H1 (cell line): ENCODE data around the gene HNF4A. TPM values are rescaled to one million over a fixed set of nuclear protein-coding genes. Genes with fewer than 3 reads are reported as not detected.

Experiments
- CTCF ChIA-PET: fragments of 300-600 bp; sonication (Branson Sonifier 250); formaldehyde crosslinking; loops from one replicate; lab custom pipeline; 2021; ENCODE audit not compliant: partially characterized antibody; lab: Charles Lee
- POLR2A ChIA-PET: fragments of 300-600 bp; sonication (Branson Sonifier 250); formaldehyde crosslinking; loops from one replicate; lab custom pipeline; 2021; ENCODE audit warnings: inconsistent platforms; ENCODE audit not compliant: partially characterized antibody; lab: Charles Lee
- DNase-seq, 2 experiments: peaks; one replicate each; pipeline versions ENCODE4 v3.0.0 to v3.0.0-alpha.2; 2010 to 2022; ENCODE audit warnings: low spot score in 2 of 2, low read depth in 1 of 2, mixed read lengths in 1 of 2
- FAIRE-seq: peaks from 2 replicates; lab custom pipeline; 2011; peaks lifted over from hg19 to GRCh38; lab: Jason Lieb, UNC
- H2AFZ ChIP-seq: 2 replicates; pipeline ENCODE4 v1.8.1; 2012; ENCODE audit warnings: low read length, inconsistent platforms
- H2AK5ac ChIP-seq: 2 replicates; pipeline ENCODE4 v1.6.1; 2013; ENCODE audit warnings: low read depth, low read length
- H2BK120ac ChIP-seq: replicated peaks from 2 replicates; pipeline ENCODE3; 2013; ENCODE audit warnings: low read depth, low read length, inconsistent platforms
- H2BK12ac ChIP-seq: 2 replicates; pipeline ENCODE4 v1.6.1; 2013; ENCODE audit warnings: low read depth, low read length
- H2BK15ac ChIP-seq: 2 replicates; pipeline ENCODE4 v1.6.1; 2013; ENCODE audit warnings: low read length
- H2BK20ac ChIP-seq: 2 replicates; pipeline ENCODE4 v1.6.1; 2013; ENCODE audit warnings: low read length
- H2BK5ac ChIP-seq: 2 replicates; pipeline ENCODE4 v1.6.1; 2013; ENCODE audit warnings: low read depth, low read length
- H3K14ac ChIP-seq: 2 replicates; pipeline ENCODE4 v1.6.1; 2013; ENCODE audit warnings: inconsistent platforms; ENCODE audit not compliant: insufficient read length
- H3K18ac ChIP-seq: 2 replicates; pipeline ENCODE4 v1.6.1; 2013; ENCODE audit warnings: low read length; ENCODE audit errors: extremely low read depth
- H3K23ac ChIP-seq: 2 replicates; pipeline ENCODE4 v1.6.1; 2013; ENCODE audit warnings: inconsistent platforms; ENCODE audit not compliant: insufficient read length
- H3K23me2 ChIP-seq: 2 replicates; pipeline ENCODE4 v1.6.1; 2013; ENCODE audit warnings: low read depth, low read length
- H3K27ac ChIP-seq: 2 replicates; pipeline ENCODE4 v1.6.1; 2011; ENCODE audit warnings: low read depth, low read length, inconsistent platforms
- H3K27me3 ChIP-seq, 4 experiments: replicated peaks in 1 of 4; 1 replicate in 1 of 4; 2 replicates in 3 of 4; pipeline versions ENCODE4 v1.6.1 to v1.8.1; 2011 to 2013; ENCODE audit warnings: low read length in 3 of 4, mild to moderate bottlenecking in 3 of 4, inconsistent platforms in 2 of 4, mixed read lengths in 2 of 4, moderate library complexity in 1 of 4; ENCODE audit not compliant: control insufficient read depth in 3 of 4, insufficient read depth in 3 of 4; ENCODE audit errors: extremely low read depth in 1 of 4
- H3K36me3 ChIP-seq, 4 experiments: 2 replicates each; pipeline versions ENCODE4 v1.6.1 to v1.8.1; 2011 to 2013; ENCODE audit warnings: mild to moderate bottlenecking in 4 of 4, low read length in 3 of 4, moderate library complexity in 2 of 4, control low read depth in 1 of 4, inconsistent platforms in 1 of 4; ENCODE audit not compliant: insufficient read depth in 4 of 4, control insufficient read depth in 2 of 4
- H3K4ac ChIP-seq: replicated peaks from 2 replicates; pipeline ENCODE3; 2013; ENCODE audit warnings: low read length, low read depth, mixed read lengths, inconsistent platforms; ENCODE audit not compliant: insufficient read length
- H3K4me1 ChIP-seq, 4 experiments: replicated peaks in 1 of 4; 1 replicate in 1 of 4; 2 replicates in 3 of 4; pipeline versions ENCODE4 v1.6.1 to v1.8.1; 2011 to 2013; ENCODE audit warnings: low read length in 3 of 4, inconsistent platforms in 2 of 4, mixed read lengths in 1 of 4; ENCODE audit not compliant: insufficient read depth in 4 of 4, control insufficient read depth in 3 of 4
- H3K4me2 ChIP-seq, 2 experiments: 2 replicates each; pipeline versions ENCODE4 v1.6.1 to v1.8.1; 2011 to 2013; ENCODE audit warnings: low read depth in 2 of 2, low read length in 2 of 2, control low read depth in 1 of 2, inconsistent platforms in 1 of 2, mild to moderate bottlenecking in 1 of 2; ENCODE audit not compliant: insufficient read depth in 1 of 2
- H3K4me3 ChIP-seq, 4 experiments: fragments of 200-600, 300-600 bp in 1 of 4; sonication (generic), shearing (Covaris generic), sonication (Bioruptor Twin) in 1 of 4; 2 replicates each; pipeline versions ENCODE4 v1.5.1 to v1.8.1; 2011 to 2016; ENCODE audit warnings: low read length in 4 of 4, low read depth in 3 of 4, control low read depth in 2 of 4, inconsistent platforms in 2 of 4, mild to moderate bottlenecking in 2 of 4, mixed read lengths in 1 of 4, moderate library complexity in 1 of 4; ENCODE audit not compliant: insufficient read depth in 2 of 4; ENCODE audit errors: extremely low read depth in 1 of 4
- H3K56ac ChIP-seq: replicated peaks from 2 replicates; pipeline ENCODE3; 2013; ENCODE audit warnings: low read depth, mild to moderate bottlenecking, mixed read lengths, low read length, inconsistent platforms; ENCODE audit not compliant: insufficient read length
- H3K79me1 ChIP-seq: 2 replicates; pipeline ENCODE4 v1.6.1; 2013; ENCODE audit warnings: low read depth, low read length, control low read depth
- H3K79me2 ChIP-seq, 2 experiments: 2 replicates each; pipeline versions ENCODE4 v1.6.1 to v1.8.1; 2012 to 2013; ENCODE audit warnings: low read length in 2 of 2, mild to moderate bottlenecking in 2 of 2, inconsistent platforms in 1 of 2; ENCODE audit not compliant: insufficient read depth in 2 of 2, control insufficient read depth in 1 of 2
- H3K9ac ChIP-seq, 4 experiments: replicated peaks in 1 of 4; 1 replicate in 1 of 4; 2 replicates in 3 of 4; pipeline versions ENCODE4 v1.6.1 to v1.8.1; 2011 to 2013; ENCODE audit warnings: low read depth in 3 of 4, low read length in 3 of 4, control low read depth in 2 of 4, mild to moderate bottlenecking in 2 of 4, moderate library complexity in 2 of 4, inconsistent platforms in 1 of 4; ENCODE audit errors: extremely low read depth in 1 of 4
- H3K9me3 ChIP-seq, 2 experiments: 2 replicates each; pipeline versions ENCODE4 v1.6.1 to v1.8.1; 2012 to 2013; ENCODE audit warnings: mild to moderate bottlenecking in 2 of 2, moderate library complexity in 2 of 2, control low read depth in 1 of 2, inconsistent platforms in 1 of 2, low read depth in 1 of 2, low read length in 1 of 2, mixed read lengths in 1 of 2; ENCODE audit not compliant: insufficient read depth in 2 of 2
- H4K20me1 ChIP-seq, 2 experiments: replicated peaks in 1 of 2; 2 replicates each; pipeline versions ENCODE3 to v1.8.1; 2011 to 2013; ENCODE audit warnings: inconsistent platforms in 2 of 2, low read length in 2 of 2, mild to moderate bottlenecking in 1 of 2; ENCODE audit not compliant: insufficient read depth in 2 of 2, control insufficient read depth in 1 of 2
- H4K5ac ChIP-seq: 2 replicates; pipeline ENCODE4 v1.6.1; 2013; ENCODE audit warnings: low read length, low read depth, mixed read lengths, inconsistent platforms; ENCODE audit not compliant: insufficient read length
- H4K8ac ChIP-seq: 2 replicates; pipeline ENCODE4 v1.8.0; 2013; ENCODE audit warnings: mild to moderate bottlenecking, moderate library complexity, low read length, inconsistent platforms; ENCODE audit not compliant: insufficient read depth; ENCODE audit errors: extremely low read depth
- H4K91ac ChIP-seq: replicated peaks from 2 replicates; pipeline ENCODE3; 2013; ENCODE audit warnings: low read length, mixed read lengths, inconsistent platforms; ENCODE audit not compliant: insufficient read length
- CBX5 ChIP-seq: fragments of 300-800, 300-1000 bp; sonication (generic); IDR thresholded peaks from 2 replicates; pipeline ENCODE4 v1.7.1; 2016; ENCODE audit warnings: antibody characterized with exemption, low read length, low read depth
- HDAC2 ChIP-seq, 2 experiments: fragments of 300-600 bp in 1 of 2; sonication (generic) in 1 of 2; IDR thresholded peaks; 2 replicates each; pipeline ENCODE4 v1.6.1; 2011 to 2012; ENCODE audit warnings: low read depth in 2 of 2, low read length in 2 of 2, mild to moderate bottlenecking in 2 of 2, moderate library complexity in 2 of 2, borderline replicate concordance in 1 of 2, inconsistent platforms in 1 of 2
- JUN ChIP-seq: IDR thresholded peaks from 2 replicates; pipeline ENCODE4 v1.6.1; 2011; ENCODE audit warnings: low read depth, mild to moderate bottlenecking, improper control_type of control experiment, low read length
- PHF8 ChIP-seq: fragments of 200-600 bp; sonication (generic); conservative IDR thresholded peaks from 2 replicates; pipeline ENCODE4 v1.7.1; 2012; ENCODE audit warnings: low read depth, mild to moderate bottlenecking, inconsistent platforms, low read length, moderate library complexity
- POU5F1 ChIP-seq: IDR thresholded peaks from 2 replicates; pipeline ENCODE4 v1.6.1; 2011; ENCODE audit warnings: low read depth, mild to moderate bottlenecking, low read length, moderate library complexity
- RXRA ChIP-seq: IDR thresholded peaks from 2 replicates; pipeline ENCODE4 v1.6.1; 2011; ENCODE audit warnings: low read depth, mild to moderate bottlenecking, low read length, moderate library complexity; ENCODE audit not compliant: insufficient read depth
- SIN3A ChIP-seq, 2 experiments: IDR thresholded peaks in 1 of 2; conservative IDR thresholded peaks in 1 of 2; 2 replicates each; pipeline ENCODE4 v1.6.1; 2011 to 2012; ENCODE audit warnings: low read length in 2 of 2, improper control_type of control experiment in 1 of 2, low read depth in 1 of 2, mild to moderate bottlenecking in 1 of 2
- SRF ChIP-seq: IDR thresholded peaks from 2 replicates; pipeline ENCODE4 v1.6.1; 2011; ENCODE audit warnings: mild to moderate bottlenecking, low read depth, low read length, moderate library complexity
- ZNF274 ChIP-seq: IDR thresholded peaks from 2 replicates; pipeline ENCODE4 v1.7.0; 2012; ENCODE audit warnings: low read length, borderline replicate concordance; ENCODE audit errors: extremely low read depth
- WGBS, 2 experiments: shearing (Covaris generic) in 1 of 2; methylation state at CpG; one replicate each; pipeline versions ENCODE4 v1.1.6 to v1.1.7; 2013 to 2015; ENCODE audit warnings: low lambda C conversion rate in 2 of 2, mixed read lengths in 2 of 2, inconsistent platforms in 1 of 2, low coverage in 1 of 2, missing lambda C conversion rate in 1 of 2; ENCODE audit not compliant: insufficient replicate concordance in 2 of 2, insufficient coverage in 1 of 2, insufficient read length in 1 of 2; ENCODE audit errors: extremely low coverage in 1 of 2, missing lambda C conversion rate in 1 of 2; 5-methylcytosine and 5-hydroxymethylcytosine counted together
- polyA plus RNA-seq, 7 experiments: library from polyadenylated mRNA; depleted of rRNA in 3 of 7; stranded (reverse) in 5 of 7; unstranded in 2 of 7; fragments of >200 nt in 5 of 7; fragments of 200-250 nt in 2 of 7; gene quantifications; 1 replicate in 5 of 7; 2 replicates in 1 of 7; 4 replicates in 1 of 7; pipeline versions ENCODE4 v1.2.1 to v1.2.3, GENCODE V29; 2011 to 2013; ENCODE audit warnings: missing spikeins in 2 of 7, mixed read lengths in 2 of 7
- total RNA-seq: library from RNA; stranded (reverse); fragmentation: NEBNext Ultra II Directional; extraction: Animal tissue kit (Norgen Biotek cat#: 25700); gene quantifications from 2 replicates; pipeline ENCODE4 v1.2.1, GENCODE V29; 2021

Gene HNF4A
- total and polyA plus RNA-seq, 2 of the 8 experiments (the other 6 are each of a cell fraction or from before 2014, with no cell fraction given) = 0.03 TPM; not detected in 1

- DNase-seq (no peak), FAIRE-seq (no peak)
- Histone ChIP-seq H3K14ac (no peak overlapping the region), H2BK20ac (no peak overlapping the region), H3K18ac (no peak overlapping the region), H3K56ac (no peak overlapping the region), H3K4me2 (no peak overlapping the region), H3K36me3 (no peaks in the 10 kb centered on the region), H3K9me3 (no peaks in the 10 kb centered on the region), H2BK5ac (no peak overlapping the region), H2BK15ac (no peak overlapping the region), H2BK12ac (no peak overlapping the region), H4K8ac (no peak overlapping the region)
- ChIA-PET POLR2A (no interaction called here), CTCF (interaction anchor here (0.6 kb wide), 1 partner anchor 281 kb away, joined by 3 read pairs; no protein-coding TSS in a partner anchor)
- WGBS, 2 experiments = 91% methylated on average over 19 of the region's 23 CpGs; no CpG with 5 or more reads in 1 of the 2 experiments
- no peak for TF ChIP-seq RXRA
- TF ChIP-seq JUN = no peak
- TF ChIP-seq PHF8 = no peak
- no peak for TF ChIP-seq ZNF274
- TF ChIP-seq POU5F1 = no peak
- TF ChIP-seq HDAC2 (IDR thresholded peaks at IDR 0.05; ENCODE audit: borderline replicate concordance in 1 of 2, low read depth in 2 of 2, low read length in 2 of 2) = no peak
- TF ChIP-seq SRF = no peak
- no peak for TF ChIP-seq CBX5
- no peak for TF ChIP-seq SIN3A (conservative IDR thresholded peaks at IDR 0.05 in 1 of 2, IDR thresholded peaks at IDR 0.05 in 1 of 2; ENCODE audit: low read depth in 1 of 2, low read length in 2 of 2)
- TF ChIP-seq, all 59 proteins: peak for 0
- H3K4me1 ChIP-seq = no peaks in the 10 kb centered on the region; a peak in 1 of 7 replicates
- no peaks in the 10 kb centered on the region for H3K79me2 ChIP-seq
- no peak overlapping the region for H3K4me3 ChIP-seq
- peaks cover 11% of the 10 kb centered on the region; the same call in 1 of the 2 replicates for H3K23me2 ChIP-seq
- H4K20me1 ChIP-seq = peaks cover 0 to 6% of the 10 kb centered on the region in 2 experiments
- no peaks in the 10 kb centered on the region for H3K79me1 ChIP-seq
- H3K27ac ChIP-seq = no peak overlapping the region
- H3K27me3 ChIP-seq = no peaks in the 10 kb centered on the region
- no peak overlapping the region for H3K4ac ChIP-seq
- no peak overlapping the region for H2BK120ac ChIP-seq
- H3K23ac ChIP-seq = no peak overlapping the region
- H2AFZ ChIP-seq = no peak overlapping the region
- H2AK5ac ChIP-seq = no peak overlapping the region
- no peak overlapping the region for H4K5ac ChIP-seq
- H3K9ac ChIP-seq = no peak overlapping the region
- no peak overlapping the region for H4K91ac ChIP-seq
These were observed 45.7 kb downstream of the HNF4A start for GRCh38 chr20:44400970-44401769.
